K562 (cell line): Measurements from ENCODE around the gene AP3S2. TPM values are rescaled to one million over a fixed set of nuclear protein-coding genes. Genes with fewer than 3 reads are reported as not detected.

Experiments
- ATAC-seq: fragments of 200-7000 bp; cut with Tn5 transposase; 3 replicates; pipeline ENCODE4 v1.9.1; 2020; ENCODE audit warnings: moderate library complexity
- BruUV-seq: library from RNA; stranded (reverse); fragments of 400-500 nt; replicated peaks from 2 replicates; lab custom pipeline; 2021; lab: Mats Ljungman, UMichigan
- CTCF ChIA-PET: fragments of 300-600 bp; formaldehyde crosslinking; extraction: SDS; loops from one replicate; lab custom pipeline; 2021; ENCODE audit warnings: low intra/inter-chr PET ratio; lab: Yijun Ruan, JAX
- POLR2A ChIA-PET: fragments of 300-600, 350-650 bp; sonication (Branson Sonifier 250); formaldehyde crosslinking; extraction: SDS; loops from one replicate; lab custom pipeline; 2021; ENCODE audit warnings: antibody characterized with exemption, inconsistent platforms; lab: Yijun Ruan, JAX
- DNase-seq, 4 experiments: peaks; one replicate each; pipeline versions ENCODE4 v3.0.0 to v3.0.0-alpha.2; 2011 to 2018; ENCODE audit warnings: low spot score in 3 of 4, mixed read lengths in 3 of 4; ENCODE audit errors: extremely low read depth in 1 of 4
- FAIRE-seq: peaks from 2 replicates; lab custom pipeline; 2011; peaks lifted over from hg19 to GRCh38; lab: Jason Lieb, UNC
- H2AFZ ChIP-seq: 2 replicates; pipeline ENCODE4 v1.6.0; 2011; ENCODE audit warnings: low read depth, low read length, control low read depth, inconsistent platforms
- H3K27ac ChIP-seq: fragments of 200-600 bp; 3 replicates; pipeline ENCODE4 v1.8.0; 2011; ENCODE audit warnings: low read depth, mild to moderate bottlenecking, control low read depth, inconsistent platforms, low read length, moderate library complexity, mixed read lengths; ENCODE audit errors: extremely low read depth
- H3K27me3 ChIP-seq, 2 experiments: fragments of 300-600 bp in 1 of 2; 2 replicates in 1 of 2; 3 replicates in 1 of 2; pipeline versions ENCODE4 v1.6.0 to v1.8.0; 2011; ENCODE audit warnings: inconsistent platforms in 2 of 2, low read length in 2 of 2, mild to moderate bottlenecking in 1 of 2, mixed read lengths in 1 of 2, moderate library complexity in 1 of 2; ENCODE audit not compliant: control insufficient read depth in 2 of 2, insufficient read depth in 2 of 2
- H3K36me3 ChIP-seq: fragments of 300-600 bp; 3 replicates; pipeline ENCODE4 v1.8.0; 2011; ENCODE audit warnings: mild to moderate bottlenecking, low read length, inconsistent platforms; ENCODE audit not compliant: control insufficient read depth, insufficient read depth
- H3K4me1 ChIP-seq, 2 experiments: fragments of 200-600 bp in 1 of 2; replicated peaks in 1 of 2; 2 replicates in 1 of 2; 3 replicates in 1 of 2; pipeline versions ENCODE4 v1.5.1 to v1.8.0; 2011; ENCODE audit warnings: inconsistent platforms in 2 of 2, low read length in 2 of 2, mild to moderate bottlenecking in 1 of 2, mixed read lengths in 1 of 2, moderate library complexity in 1 of 2; ENCODE audit not compliant: control insufficient read depth in 2 of 2, insufficient read depth in 2 of 2
- H3K4me2 ChIP-seq: 2 replicates; pipeline ENCODE4 v1.6.1; 2011; ENCODE audit warnings: low read length, control low read depth, inconsistent platforms, mixed read lengths; ENCODE audit not compliant: insufficient read depth
- H3K4me3 ChIP-seq: fragments of 200-600 bp; sonication (generic), shearing (Covaris generic); 2 replicates; pipeline ENCODE4 v1.5.1; 2016; ENCODE audit warnings: control low read depth, inconsistent platforms
- H3K79me2 ChIP-seq: fragments of 200-600 bp; 3 replicates; pipeline ENCODE4 v1.8.0; 2011; ENCODE audit warnings: low read length, inconsistent platforms; ENCODE audit not compliant: control insufficient read depth, insufficient read depth
- H3K9ac ChIP-seq, 2 experiments: 2 replicates each; pipeline versions ENCODE4 v1.6.0 to v1.6.1; 2011; ENCODE audit warnings: low read depth in 2 of 2, low read length in 2 of 2, control low read depth in 1 of 2, inconsistent platforms in 1 of 2, mild to moderate bottlenecking in 1 of 2, mixed read lengths in 1 of 2; ENCODE audit not compliant: insufficient read depth in 1 of 2
- H3K9me1 ChIP-seq: one replicate; pipeline ENCODE4 v1.6.0; 2011; ENCODE audit warnings: inconsistent platforms, mild to moderate bottlenecking, low read length, moderate library complexity; ENCODE audit not compliant: control insufficient read depth, insufficient read depth
- H3K9me3 ChIP-seq: replicated peaks from 2 replicates; pipeline ENCODE4 v1.5.1; 2011; ENCODE audit warnings: low read depth, low read length, inconsistent platforms; ENCODE audit not compliant: control insufficient read depth, insufficient read depth
- H4K20me1 ChIP-seq: replicated peaks from 2 replicates; pipeline ENCODE4 v1.6.1; 2011; ENCODE audit warnings: low read length, inconsistent platforms, mixed read lengths; ENCODE audit not compliant: control insufficient read depth, insufficient read depth
- BRF1 ChIP-seq: IDR thresholded peaks from 3 replicates; pipeline ENCODE4 v1.6.1; 2011; ENCODE audit warnings: borderline replicate concordance, mild to moderate bottlenecking; ENCODE audit not compliant: insufficient read length; ENCODE audit errors: extremely low read depth
- LARP7 ChIP-seq: fragments of 450-650 bp; IDR thresholded peaks from 2 replicates; pipeline ENCODE4 v1.6.1; 2016
- ZBTB12 ChIP-seq: fragments of 250-450 bp; sonication (Bioruptor Pico); IDR thresholded peaks from 2 replicates; pipeline ENCODE4 v1.4.0; 2020
- ZBTB8A ChIP-seq: fragments of 450-650 bp; IDR thresholded peaks from 2 replicates; pipeline ENCODE4 v1.6.1; 2018; ENCODE audit warnings: mild to moderate bottlenecking, moderate library complexity; ENCODE audit not compliant: partially characterized antibody
- WGBS: fragments of 100-300 bp; shearing (Covaris generic); methylation state at CpG from one replicate; pipeline ENCODE4 v1.1.6; 2016; ENCODE audit warnings: low coverage, mixed read lengths; ENCODE audit not compliant: insufficient coverage; ENCODE audit errors: missing lambda C conversion rate; 5-methylcytosine and 5-hydroxymethylcytosine counted together
- in situ Hi-C: fragments of 300-500 bp; cut with MboI; formaldehyde crosslinking; loops from 4 replicates; pipeline ENCODE4 v1.15.0; 2018; ENCODE audit warnings: inconsistent platforms, mixed read lengths
- intact Hi-C: fragments of 100-400 bp; cut with micrococcal nuclease; formaldehyde crosslinking; loops from 2 replicates; pipeline ENCODE4 v1.14.2; 2022
- polyA plus RNA-seq, 8 experiments: library from polyadenylated mRNA; depleted of rRNA in 4 of 8; stranded (reverse) in 5 of 8; unstranded in 3 of 8; fragments of >200 nt; fragmentation: Nextera tagmentation in 2 of 8; fragmentation: Illumina TruSeq in 1 of 8; extraction: Ambion mirVana in 2 of 8; extraction: Trizol in 1 of 8; gene quantifications; 2 replicates each; pipeline versions ENCODE4 v1.2.1 to v1.2.3, GENCODE V29; 2011 to 2014; ENCODE audit warnings: inconsistent platforms in 1 of 8, missing spikeins in 1 of 8
- total RNA-seq, 7 experiments: library from RNA; depleted of rRNA in 6 of 7; stranded (reverse); fragments of >200 nt in 6 of 7; fragmentation: Illumina TruSeq in 2 of 7; extraction: Trizol in 2 of 7; gene quantifications; 2 replicates each; pipeline versions ENCODE4 v1.2.1 to v1.2.3, GENCODE V29; 2011 to 2021; ENCODE audit warnings: low replicate concordance in 1 of 7

AP3S2 gene
- total and polyA plus RNA-seq, 9 of the 15 experiments (the other 6 are each of a cell fraction or from before 2014, with no cell fraction given): 16.4 to 54.1 (median 37.4) TPM

DNA sequence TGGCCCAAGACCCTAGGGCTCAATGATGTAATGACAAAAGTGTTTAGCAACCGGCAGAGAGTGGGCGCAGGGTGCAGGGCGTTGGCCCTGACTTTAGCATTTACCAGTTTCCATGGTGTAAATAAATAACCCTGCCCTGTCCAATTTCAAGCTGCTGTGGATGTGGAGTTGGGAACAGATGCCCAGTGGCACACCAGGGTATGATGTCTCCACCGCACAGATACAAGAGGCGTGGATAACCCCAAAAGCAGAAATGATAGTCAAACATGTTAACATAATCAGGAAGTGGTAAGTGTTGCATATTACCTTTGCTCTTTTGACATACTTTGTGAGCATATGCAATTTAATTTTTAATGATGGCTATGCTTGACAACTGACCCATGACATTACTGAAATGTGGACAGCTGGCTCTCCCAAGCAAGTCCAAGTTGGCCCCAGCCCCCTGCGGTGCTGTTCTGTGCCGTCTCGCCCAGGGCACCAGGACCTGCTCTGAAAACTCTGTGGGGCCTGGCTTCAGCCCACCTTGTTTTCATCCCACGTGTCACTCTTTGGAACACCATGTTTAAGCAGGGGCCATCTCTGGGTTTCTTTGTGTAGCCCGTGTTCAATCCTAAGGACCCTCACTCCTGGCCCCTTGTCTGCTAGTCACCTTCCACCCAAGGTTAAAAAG lies 68.4 kb downstream of the AP3S2 start:
- 42% methylated on average over 10 of the region's 10 CpGs for WGBS

More for the DNA sequence above, 68.4 kb downstream of the AP3S2 start:
- H3K4me3 ChIP-seq: no peak overlapping the region
- FAIRE-seq (no peak), ATAC-seq (no peak)
- H3K9me1 ChIP-seq: no peaks in the 10 kb centered on the region
- H2AFZ ChIP-seq: no peak overlapping the region
- no peaks in the 10 kb centered on the region for H3K27me3 ChIP-seq
- H3K4me1 ChIP-seq: peaks cover 13 to 15% of the 10 kb centered on the region in 2 experiments; a peak in 4 of 5 replicates
- H3K9ac ChIP-seq: no peak overlapping the region
- no peaks in the 10 kb centered on the region for H3K9me3 ChIP-seq
- no TSS peak for BruUV-seq
- TF ChIP-seq LARP7: no peak
- TF ChIP-seq BRF1: no peak
- TF ChIP-seq ZBTB8A: no peak
- TF ChIP-seq ZBTB12 (CRISPR knock-in tag): no peak
- TF ChIP-seq, all 486 proteins: peak for 0
- Histone ChIP-seq H3K36me3 (no peaks in the 10 kb centered on the region), H3K27ac (no peak overlapping the region), H4K20me1 (no peaks in the 10 kb centered on the region), H3K79me2 (no peaks in the 10 kb centered on the region), H3K4me2 (no peak overlapping the region)
- intact Hi-C loops: no loop called here
- in situ Hi-C loops: no loop called here
- ChIA-PET POLR2A (interaction anchor here (0.5 to 1.6 kb wide), 3 partner anchors 11 to 49 kb away, joined by 3 to 4 read pairs (median 4); no protein-coding TSS in a partner anchor), CTCF (no interaction called here)
- DNase-seq: no peak
